Measurements from ENCODE around the gene LHFPL3.

Gene LHFPL3

GRCh38 chr7:104784686-104785085 lies 456.3 kb downstream of the LHFPL3 start:
- Histone ChIP-seq H3K27me3 (ENCODE audit: control insufficient read depth, low read length) (peaks cover 12% of the 10 kb centered on the region; the same call in 1 of the 2 replicates), H3F3A (ENCODE audit: control insufficient read depth, insufficient read depth) (no peaks in the 10 kb centered on the region), H3K4me1 (ENCODE audit: control insufficient read depth, low read length) (no peaks in the 10 kb centered on the region), H3K9me3 (ENCODE audit: control insufficient read depth, insufficient read depth, low read length) (no peaks in the 10 kb centered on the region), H3K9me2 (replicated peaks; ENCODE audit: control insufficient read depth, low read length) (no peaks in the 10 kb centered on the region), H3K4me3 (ENCODE audit: low read length) (no peak overlapping the region), H4K20me1 (ENCODE audit: control insufficient read depth, insufficient read depth, low read depth, low read length) (no peaks in the 10 kb centered on the region), H3K27ac (ENCODE audit: low read depth, low read length) (no peak overlapping the region), H3K79me2 (ENCODE audit: control insufficient read depth, low read length) (no peaks in the 10 kb centered on the region), H3K4me2 (ENCODE audit: low read length) (no peak overlapping the region), H3K36me3 (ENCODE audit: control insufficient read depth, low read length) (no peaks in the 10 kb centered on the region)
- no peak for TF ChIP-seq CTCF (IDR thresholded peaks at IDR 0.05; ENCODE audit: low read depth, low read length, poor library complexity, severe bottlenecking)
- TF ChIP-seq EZH2phosphoT487 (IDR thresholded peaks at IDR 0.05; ENCODE audit: borderline replicate concordance, low read length), result no peak

- H4K20me1 ChIP-seq (ENCODE audit: control insufficient read depth, insufficient read depth, low read depth, low read length), result no peaks in the 10 kb centered on the region
- no peak overlapping the region for H3K27ac ChIP-seq (ENCODE audit: low read depth, low read length)
- TF ChIP-seq CTCF (IDR thresholded peaks at IDR 0.05; ENCODE audit: low read depth, low read length, poor library complexity, severe bottlenecking) (no peak), EZH2phosphoT487 (IDR thresholded peaks at IDR 0.05; ENCODE audit: borderline replicate concordance, low read length) (no peak)
Observed at GRCh38 chr7:104789780-104790179, 461.4 kb downstream of the LHFPL3 start.

GRCh38 chr7:104790440-104790839 lies 462.0 kb downstream of the LHFPL3 start:
- Histone ChIP-seq H3F3A (ENCODE audit: control insufficient read depth, insufficient read depth) (no peaks in the 10 kb centered on the region), H3K4me3 (ENCODE audit: low read length) (no peak overlapping the region), H4K20me1 (ENCODE audit: control insufficient read depth, insufficient read depth, low read depth, low read length) (no peaks in the 10 kb centered on the region), H3K27ac (ENCODE audit: low read depth, low read length) (no peak overlapping the region), H3K27me3 (ENCODE audit: control insufficient read depth, low read length) (peaks cover 20% of the 10 kb centered on the region), H3K4me2 (ENCODE audit: low read length) (no peak overlapping the region), H3K4me1 (ENCODE audit: control insufficient read depth, low read length) (no peaks in the 10 kb centered on the region), H3K9me2 (replicated peaks; ENCODE audit: control insufficient read depth, low read length) (no peaks in the 10 kb centered on the region), H3K79me2 (ENCODE audit: control insufficient read depth, low read length) (no peaks in the 10 kb centered on the region), H3K9me3 (ENCODE audit: control insufficient read depth, insufficient read depth, low read length) (no peaks in the 10 kb centered on the region), H3K36me3 (ENCODE audit: control insufficient read depth, low read length) (no peaks in the 10 kb centered on the region)
- TF ChIP-seq EZH2phosphoT487 (IDR thresholded peaks at IDR 0.05; ENCODE audit: borderline replicate concordance, low read length), result no peak
- TF ChIP-seq CTCF (IDR thresholded peaks at IDR 0.05; ENCODE audit: low read depth, low read length, poor library complexity, severe bottlenecking), result no peak

More at GRCh38 chr7:104789780-104790179, 461.4 kb downstream of the LHFPL3 start:
- Histone ChIP-seq H3K79me2 (ENCODE audit: control insufficient read depth, low read length) (no peaks in the 10 kb centered on the region), H3K4me2 (ENCODE audit: low read length) (no peak overlapping the region), H3F3A (ENCODE audit: control insufficient read depth, insufficient read depth) (no peaks in the 10 kb centered on the region), H3K4me1 (ENCODE audit: control insufficient read depth, low read length) (no peaks in the 10 kb centered on the region), H3K4me3 (ENCODE audit: low read length) (no peak overlapping the region), H3K27me3 (ENCODE audit: control insufficient read depth, low read length) (peaks cover 19% of the 10 kb centered on the region), H3K36me3 (ENCODE audit: control insufficient read depth, low read length) (no peaks in the 10 kb centered on the region), H3K9me3 (ENCODE audit: control insufficient read depth, insufficient read depth, low read length) (no peaks in the 10 kb centered on the region), H3K9me2 (replicated peaks; ENCODE audit: control insufficient read depth, low read length) (no peaks in the 10 kb centered on the region)
